Progenitor cell of endocrine pancreas (in vitro differentiated cells): ENCODE measurements around the gene OSTM1. TPM values are rescaled to one million over a fixed set of nuclear protein-coding genes. Genes with fewer than 3 reads are reported as not detected.

Experiments used
- DNase-seq: peaks from one replicate; pipeline ENCODE4 v3.0.0; 2021; ENCODE audit warnings: low spot score; ENCODE audit not compliant: unreplicated experiment
- H3K27ac Mint-ChIP-seq: 2 replicates; pipeline ENCODE4 v1.8.0; 2021; ENCODE audit warnings: mild to moderate bottlenecking, moderate library complexity, mixed read lengths
- H3K27me3 Mint-ChIP-seq: 2 replicates; pipeline ENCODE4 v1.8.0; 2021; ENCODE audit warnings: mixed read lengths
- H3K36me3 Mint-ChIP-seq: 2 replicates; pipeline ENCODE4 v1.8.0; 2022; ENCODE audit warnings: mixed read lengths; ENCODE audit not compliant: insufficient read depth
- H3K4me1 Mint-ChIP-seq: 2 replicates; pipeline ENCODE4 v1.8.0; 2021; ENCODE audit warnings: low read depth, mixed read lengths
- H3K4me3 Mint-ChIP-seq: 2 replicates; pipeline ENCODE4 v1.8.0; 2021; ENCODE audit warnings: low read depth, mild to moderate bottlenecking, moderate library complexity, mixed read lengths
- H3K9me3 Mint-ChIP-seq: 2 replicates; pipeline ENCODE4 v1.8.0; 2021; ENCODE audit warnings: low read depth, mixed read lengths
- total RNA-seq: library from RNA; stranded (reverse); gene quantifications from 2 replicates; pipeline ENCODE4 v1.2.1, GENCODE V29; 2021
- TF ChIP-seq, protein P1 (sequence below): fragments of 200-600 bp; sonication (generic); IDR thresholded peaks from one replicate; pipeline ENCODE4 v1.5.0; 2021; ENCODE audit warnings: antibody characterized with exemption, mild to moderate bottlenecking; ENCODE audit not compliant: unreplicated experiment

The OSTM1 gene
- total RNA-seq, 1 donor from 2014 or later = 8.2 TPM

DNA sequence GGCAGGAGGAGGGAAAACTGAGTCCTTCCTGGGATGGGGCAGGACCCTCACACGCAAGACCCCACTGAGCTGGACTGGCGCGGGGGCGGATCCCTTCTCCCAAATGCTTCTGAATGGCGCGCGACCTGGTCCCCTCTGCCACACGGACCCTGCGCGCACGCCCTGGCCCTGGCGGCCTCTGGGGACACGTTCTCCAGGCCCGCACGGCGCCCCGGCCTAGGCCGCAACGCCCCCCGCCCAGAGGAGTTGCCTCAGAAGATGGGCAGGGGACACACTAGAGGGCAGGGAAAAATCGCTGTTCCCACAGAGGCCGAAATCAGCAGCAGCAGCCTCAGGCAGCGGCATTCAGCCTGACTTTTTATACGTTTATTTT, 45.2 kb upstream of the OSTM1 start:
- TF ChIP-seq, protein P1, sequence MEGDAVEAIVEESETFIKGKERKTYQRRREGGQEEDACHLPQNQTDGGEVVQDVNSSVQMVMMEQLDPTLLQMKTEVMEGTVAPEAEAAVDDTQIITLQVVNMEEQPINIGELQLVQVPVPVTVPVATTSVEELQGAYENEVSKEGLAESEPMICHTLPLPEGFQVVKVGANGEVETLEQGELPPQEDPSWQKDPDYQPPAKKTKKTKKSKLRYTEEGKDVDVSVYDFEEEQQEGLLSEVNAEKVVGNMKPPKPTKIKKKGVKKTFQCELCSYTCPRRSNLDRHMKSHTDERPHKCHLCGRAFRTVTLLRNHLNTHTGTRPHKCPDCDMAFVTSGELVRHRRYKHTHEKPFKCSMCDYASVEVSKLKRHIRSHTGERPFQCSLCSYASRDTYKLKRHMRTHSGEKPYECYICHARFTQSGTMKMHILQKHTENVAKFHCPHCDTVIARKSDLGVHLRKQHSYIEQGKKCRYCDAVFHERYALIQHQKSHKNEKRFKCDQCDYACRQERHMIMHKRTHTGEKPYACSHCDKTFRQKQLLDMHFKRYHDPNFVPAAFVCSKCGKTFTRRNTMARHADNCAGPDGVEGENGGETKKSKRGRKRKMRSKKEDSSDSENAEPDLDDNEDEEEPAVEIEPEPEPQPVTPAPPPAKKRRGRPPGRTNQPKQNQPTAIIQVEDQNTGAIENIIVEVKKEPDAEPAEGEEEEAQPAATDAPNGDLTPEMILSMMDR = no peak
- Mint-ChIP-seq H3K4me3 (no peak overlapping the region), H3K36me3 (no peaks in the 10 kb centered on the region), H3K27me3 (peaks cover 91% of the 10 kb centered on the region), H3K27ac (no peak overlapping the region), H3K9me3 (no peaks in the 10 kb centered on the region), H3K4me1 (peaks cover 21% of the 10 kb centered on the region)
- no peak for DNase-seq

DNA sequence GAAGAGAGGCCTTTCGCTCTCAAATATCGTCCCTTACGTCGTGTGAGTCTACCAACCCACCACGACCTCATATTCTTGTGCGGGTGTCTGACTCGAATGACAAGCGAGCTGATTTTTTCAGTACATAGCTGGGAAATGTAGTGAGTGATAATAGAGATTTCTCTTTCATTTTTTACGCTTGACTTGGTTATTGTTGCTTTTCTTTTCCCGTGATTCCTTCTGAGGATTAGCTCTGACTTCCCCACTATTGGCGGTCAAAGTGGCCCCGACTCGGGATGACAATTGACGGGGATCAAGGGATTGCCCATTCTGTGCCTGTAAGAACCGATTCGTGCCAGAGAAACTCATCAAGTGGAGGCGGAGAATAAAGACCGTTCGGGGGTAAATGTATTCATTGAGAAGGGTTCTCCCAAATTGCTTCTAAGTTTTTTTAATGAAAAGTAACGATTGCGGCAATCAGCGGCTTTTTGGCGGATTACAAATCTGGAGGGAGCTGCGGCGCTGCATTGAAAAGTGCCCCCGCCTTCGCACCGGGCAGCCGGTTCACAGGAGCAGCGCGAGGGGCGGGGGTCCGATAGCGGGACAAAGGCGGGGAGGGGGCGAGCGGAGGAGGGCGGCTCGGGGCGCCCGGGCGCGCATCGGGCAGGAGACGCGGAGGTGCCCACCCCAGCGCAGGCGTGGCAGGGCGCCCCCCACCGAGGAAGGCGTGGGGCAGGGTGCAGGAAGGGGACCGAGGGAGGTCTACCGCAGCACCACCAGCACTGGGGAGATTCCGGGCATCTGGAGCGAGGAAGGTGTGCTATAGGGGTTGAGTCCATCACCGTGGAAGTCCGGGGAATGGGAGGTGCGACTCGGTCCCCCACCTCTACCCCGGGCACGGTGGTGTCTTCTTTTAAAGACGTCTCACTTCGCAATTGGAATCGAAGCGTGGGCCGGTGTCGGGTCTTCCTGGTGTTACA, 44.5 kb upstream of the OSTM1 start:
- H3K4me1 Mint-ChIP-seq = peaks cover 22% of the 10 kb centered on the region
- no peak for DNase-seq

DNA sequence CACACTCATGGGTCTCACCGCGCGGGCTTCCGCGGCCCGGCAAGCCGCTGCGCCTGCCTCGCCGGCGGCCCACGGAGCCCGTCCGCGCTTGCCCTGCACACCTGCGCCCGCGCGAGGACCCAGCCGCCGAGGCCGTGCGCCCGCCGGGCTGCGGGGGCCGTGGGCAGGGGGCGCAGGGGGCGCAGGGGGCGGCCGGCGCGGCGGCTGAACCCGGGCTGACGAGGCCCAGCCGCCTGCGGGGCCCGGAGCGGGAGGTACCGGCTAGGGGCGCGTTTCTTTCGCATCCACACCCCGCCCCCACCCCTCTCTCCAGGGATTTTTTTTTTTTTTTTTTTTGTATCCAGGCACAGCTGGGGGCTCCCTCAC, 43.8 kb upstream of the OSTM1 start:
- Mint-ChIP-seq H3K27me3 (peaks cover 91% of the 10 kb centered on the region), H3K4me3 (no peak overlapping the region), H3K4me1 (peaks cover 24% of the 10 kb centered on the region), H3K27ac (no peak overlapping the region), H3K9me3 (no peaks in the 10 kb centered on the region), H3K36me3 (no peaks in the 10 kb centered on the region)
- TF ChIP-seq, protein P1 = no peak
- DNase-seq = no peak

More for the DNA sequence above, 44.5 kb upstream of the OSTM1 start:
- no peaks in the 10 kb centered on the region for H3K9me3 Mint-ChIP-seq
- H3K27ac Mint-ChIP-seq = peak overlapping the region; percentile 47
- H3K27me3 Mint-ChIP-seq = peaks cover 91% of the 10 kb centered on the region
- peak overlapping the region; percentile 40 for H3K4me3 Mint-ChIP-seq
- TF ChIP-seq, protein P1 = no peak
- no peaks in the 10 kb centered on the region for H3K36me3 Mint-ChIP-seq

DNA sequence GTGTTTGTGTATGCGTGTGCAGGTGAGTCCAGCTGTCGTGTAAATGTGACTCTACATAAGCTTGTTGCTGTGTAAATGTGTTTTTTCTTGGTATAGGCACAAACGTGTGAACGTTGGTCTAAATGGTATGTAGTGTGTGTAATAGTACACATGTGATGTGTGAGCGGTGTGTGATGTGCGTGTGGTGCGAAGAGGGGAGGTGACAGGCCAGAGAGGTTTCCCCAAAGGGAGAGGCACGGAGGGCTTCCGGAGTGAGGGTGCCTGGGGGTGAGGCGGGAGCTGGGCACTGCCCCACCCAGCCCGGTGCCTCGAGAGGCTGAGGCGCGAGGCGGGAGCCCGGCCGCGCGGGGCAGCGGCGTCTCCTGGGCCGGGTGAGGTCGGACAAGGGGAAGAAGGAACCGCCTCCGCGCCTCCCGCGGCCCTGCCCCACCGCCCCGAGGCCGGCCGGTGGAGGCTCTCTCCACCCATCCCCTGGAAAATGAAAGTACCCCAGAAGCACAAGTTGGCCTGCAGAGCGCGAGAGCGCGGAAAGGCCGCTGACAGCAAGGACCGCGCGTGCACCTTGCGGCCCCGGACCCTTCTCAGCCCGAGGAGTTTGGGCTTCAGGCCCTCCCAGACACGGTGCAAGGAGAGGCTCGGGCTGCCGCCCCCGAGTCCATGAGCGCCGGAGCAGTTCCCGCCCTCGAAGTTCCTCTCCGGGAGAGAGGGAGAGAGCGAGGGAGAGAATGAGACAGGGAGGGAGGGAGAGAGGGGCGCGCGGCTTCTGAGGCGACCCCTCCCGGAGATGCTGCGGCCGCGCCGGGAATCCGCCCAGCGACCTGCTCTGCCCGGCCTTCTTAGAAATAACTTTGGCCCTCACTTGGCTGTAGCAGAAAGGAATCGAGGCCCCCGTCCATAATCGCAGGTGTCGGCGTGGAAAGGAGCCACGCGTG, 43.2 kb upstream of the OSTM1 start:
- peak; percentile 24 for DNase-seq
- H3K36me3 Mint-ChIP-seq = no peaks in the 10 kb centered on the region
- no peak overlapping the region for H3K27ac Mint-ChIP-seq
- peak overlapping the region; percentile 47 for H3K4me3 Mint-ChIP-seq
- TF ChIP-seq, protein P1 = no peak
- peaks cover 24% of the 10 kb centered on the region for H3K4me1 Mint-ChIP-seq
- H3K9me3 Mint-ChIP-seq = no peaks in the 10 kb centered on the region
- H3K27me3 Mint-ChIP-seq = peaks cover 91% of the 10 kb centered on the region
